ENCODE measurements around the gene CUL7.
A peak's percentile ranks its signal among the peaks of the same experiment; 100 is the strongest.
"Not testable (repeated sequence)": the region's sequence is repeated elsewhere in the genome, so short reads cannot be mapped to it uniquely, and the experiment has no call there.

CUL7 gene

DNA sequence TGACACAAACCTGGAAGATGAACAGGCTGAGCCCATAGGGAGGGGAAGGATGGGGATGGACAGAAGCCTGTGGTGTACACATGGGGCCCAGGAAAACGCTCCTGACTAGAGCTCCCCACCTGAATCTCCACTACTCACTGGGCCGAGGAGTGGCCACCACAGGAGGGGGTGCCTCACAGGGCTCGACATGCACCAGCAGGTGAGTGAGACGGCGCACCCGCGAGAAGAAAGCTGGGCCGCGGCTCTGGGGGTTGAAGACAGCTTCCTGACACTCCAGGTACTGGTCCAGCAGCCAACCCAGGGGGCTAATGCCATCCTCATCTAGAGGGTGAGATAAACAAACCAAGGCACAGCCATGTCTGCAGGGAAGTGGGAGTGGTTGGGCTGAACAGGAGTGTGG is 10.3 kb downstream of the CUL7 start:
- no peak for DNase-seq

DNA sequence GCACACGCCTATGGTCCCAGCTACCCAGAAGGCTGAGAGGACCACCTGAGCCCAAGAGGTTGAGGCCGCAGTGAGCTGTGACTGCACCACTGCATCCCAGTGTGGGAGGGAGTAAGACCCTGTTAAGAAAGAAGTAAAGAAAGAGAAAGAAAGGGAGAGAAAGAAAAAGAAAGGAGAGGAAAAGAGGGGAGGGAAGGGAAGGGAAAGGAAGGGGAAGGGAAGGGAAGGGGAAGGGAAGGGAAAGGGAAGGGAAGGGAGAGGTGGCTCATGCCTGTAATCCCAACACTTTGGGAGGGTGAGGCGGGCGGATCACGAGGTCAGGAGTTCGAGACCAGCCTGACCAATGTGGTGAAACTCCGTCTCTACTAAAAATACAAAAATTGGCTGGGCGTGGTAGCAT is 12.2 kb downstream of the CUL7 start:
- DNase-seq: not testable (repeated sequence)

DNA sequence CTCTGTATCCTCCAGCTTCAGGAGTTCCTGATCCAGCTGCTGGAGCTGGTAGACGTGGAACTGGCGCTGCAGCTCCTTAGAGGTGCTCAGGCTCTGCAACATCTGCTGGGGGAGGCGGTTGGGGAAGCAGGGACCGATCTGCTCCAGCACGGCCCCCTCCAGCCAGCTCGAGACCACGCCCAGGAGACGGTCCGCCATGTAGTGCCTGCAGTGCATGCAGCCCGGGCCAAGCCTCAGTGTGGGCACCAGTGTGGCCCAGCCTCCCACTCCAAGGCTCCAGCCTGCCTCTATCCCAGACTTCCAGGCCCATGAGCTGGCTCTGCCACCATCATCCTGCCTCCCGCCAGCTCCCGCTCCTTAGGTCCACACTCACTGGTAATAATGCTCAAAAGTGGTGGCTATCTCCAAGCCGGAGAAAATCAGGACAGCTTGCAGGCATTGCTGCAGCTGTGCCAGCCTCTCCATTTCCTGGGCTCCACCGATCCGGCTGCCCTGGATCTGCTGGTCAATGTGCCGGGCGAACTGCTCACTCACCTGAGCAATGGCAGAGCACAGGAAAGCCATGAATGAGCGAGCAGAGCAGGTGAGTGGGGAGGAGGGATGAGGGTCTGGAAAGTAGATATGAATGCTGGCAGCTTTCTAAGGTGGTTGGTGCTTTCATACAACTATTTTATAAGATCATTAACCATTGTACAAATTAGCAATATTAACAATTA is 13.0 kb downstream of the CUL7 start:
- no peak for DNase-seq

DNA sequence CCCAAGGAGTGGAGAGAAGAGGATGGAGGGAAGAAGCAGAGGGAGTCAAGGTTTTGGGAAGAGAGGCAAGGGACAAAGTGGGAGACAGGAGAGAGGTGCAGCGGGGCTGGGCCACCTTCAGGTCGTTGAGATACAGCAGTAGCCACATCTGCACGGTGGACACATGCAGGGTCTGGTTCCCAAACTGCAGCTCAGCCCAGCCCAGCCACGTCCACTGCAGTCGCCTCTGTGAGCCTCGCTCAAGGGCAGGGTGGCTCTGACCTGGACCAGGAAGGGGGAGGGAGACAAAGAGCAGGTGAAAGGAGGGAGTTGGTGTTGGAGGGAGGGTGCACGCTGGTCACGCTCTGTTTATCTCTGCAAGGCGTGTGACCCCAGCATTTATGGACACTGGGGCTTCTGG is 14.9 kb downstream of the CUL7 start:
- no peak for DNase-seq

DNA sequence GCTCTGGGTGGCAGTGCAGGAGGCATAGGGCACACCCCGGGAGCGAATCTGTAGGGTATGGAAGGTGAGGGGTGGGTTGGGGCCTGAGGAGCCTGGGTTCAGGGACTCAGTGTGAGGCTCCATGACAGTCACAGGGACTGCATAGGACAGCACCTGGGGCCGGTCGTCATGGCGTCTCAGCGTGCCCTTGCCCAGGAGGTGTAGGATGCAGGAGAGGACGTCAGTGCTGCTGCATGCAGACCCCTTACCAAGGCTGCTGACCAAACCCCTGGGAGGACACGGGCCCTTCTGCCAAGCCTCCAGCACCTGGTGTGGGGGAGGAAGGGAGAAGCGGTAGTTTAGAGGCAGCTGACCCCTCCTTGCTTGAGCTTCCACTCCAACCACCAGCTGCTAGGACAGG is 15.9 kb downstream of the CUL7 start:
- no peak for DNase-seq

DNA sequence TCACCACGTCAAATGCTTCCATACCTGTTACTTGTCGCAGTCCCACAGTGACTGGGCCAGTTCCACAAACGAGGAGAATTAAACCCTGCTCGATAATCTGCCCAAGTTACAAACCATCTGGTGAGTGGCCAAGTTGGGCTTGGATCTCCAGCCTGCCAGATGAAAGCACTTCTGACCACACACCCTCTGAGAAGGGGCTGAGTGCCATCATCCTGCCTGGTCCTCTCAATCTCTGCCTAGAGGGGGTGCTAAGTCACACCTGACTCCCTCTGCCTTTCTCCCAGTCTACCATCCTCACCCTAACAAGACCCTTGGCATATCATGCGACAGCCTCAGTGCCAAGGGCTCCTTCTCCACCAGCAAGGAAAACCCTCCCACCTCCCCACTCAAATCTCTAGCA is 16.5 kb downstream of the CUL7 start:
- no peak for DNase-seq

DNA sequence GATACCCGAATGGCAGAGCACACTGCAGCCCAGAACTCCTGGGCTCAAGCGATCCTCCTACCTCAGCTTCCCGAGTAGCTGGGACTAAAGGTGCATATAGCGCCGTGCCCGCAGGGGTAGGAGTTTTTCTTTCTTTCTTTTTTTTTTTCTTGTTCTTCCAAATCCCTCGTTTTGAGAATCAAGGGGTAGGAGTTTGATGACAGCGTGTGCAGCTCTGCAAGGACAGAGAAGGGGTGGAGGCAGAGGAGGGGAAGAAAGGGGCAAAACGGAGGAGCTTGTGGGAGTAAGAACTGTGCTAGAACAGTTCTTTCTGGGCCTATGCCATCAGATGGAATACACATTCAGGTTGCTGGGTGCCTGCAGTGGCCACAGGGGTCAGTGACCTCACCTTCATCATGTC is 16.9 kb downstream of the CUL7 start:
- DNase-seq: no peak

DNA sequence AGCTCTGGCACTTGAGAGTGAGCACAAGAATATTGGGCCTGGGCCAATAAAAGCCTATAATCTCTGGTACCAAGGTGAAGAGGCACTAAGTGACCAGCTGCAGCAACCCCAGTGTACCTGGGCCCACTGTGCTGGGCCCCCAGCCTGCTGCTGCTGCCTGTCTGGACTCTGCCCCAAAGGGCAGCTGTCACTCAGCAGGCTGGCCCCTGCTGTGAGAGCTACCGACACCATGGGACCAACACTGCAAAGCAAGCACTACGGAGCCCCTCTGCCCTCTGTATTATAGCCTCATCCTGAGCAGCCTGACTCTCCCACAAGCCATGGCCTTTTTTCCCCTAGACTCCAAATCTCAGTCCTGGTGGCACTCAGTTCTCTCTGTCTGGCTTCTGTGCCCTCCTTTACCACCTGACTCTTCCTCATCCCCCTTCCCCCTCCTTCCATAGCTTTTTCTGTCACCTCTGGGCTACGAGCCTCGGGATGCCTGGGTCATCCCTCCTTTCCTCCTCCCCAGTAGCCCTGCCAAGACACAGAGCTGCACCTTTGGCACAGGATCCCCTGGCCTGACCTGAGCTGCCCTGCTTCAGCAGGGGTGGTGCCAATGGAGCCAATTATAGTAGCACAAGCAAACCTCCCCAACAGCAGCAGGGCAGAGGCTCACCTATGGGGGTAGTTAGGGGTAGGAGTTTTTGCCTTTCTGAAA is 18.0 kb downstream of the CUL7 start:
- no peak for DNase-seq

DNA sequence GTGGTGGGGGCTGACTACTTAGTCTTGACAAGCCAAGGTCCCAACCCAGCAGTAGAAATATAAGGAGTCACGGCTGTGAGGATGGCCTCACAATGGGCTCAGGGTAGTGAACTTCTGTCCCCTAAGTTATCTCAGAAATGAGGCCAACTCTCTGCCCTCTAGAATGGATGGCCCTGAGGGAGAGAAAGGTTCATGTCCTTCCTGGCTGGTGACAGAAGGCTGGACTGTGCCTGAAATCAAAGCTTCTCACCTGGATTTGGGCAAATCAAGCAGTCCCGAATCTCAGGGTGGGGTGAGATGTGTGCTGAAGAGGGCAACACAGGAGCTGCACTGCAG is 19.5 kb downstream of the CUL7 start:
- DNase-seq: no peak

DNA sequence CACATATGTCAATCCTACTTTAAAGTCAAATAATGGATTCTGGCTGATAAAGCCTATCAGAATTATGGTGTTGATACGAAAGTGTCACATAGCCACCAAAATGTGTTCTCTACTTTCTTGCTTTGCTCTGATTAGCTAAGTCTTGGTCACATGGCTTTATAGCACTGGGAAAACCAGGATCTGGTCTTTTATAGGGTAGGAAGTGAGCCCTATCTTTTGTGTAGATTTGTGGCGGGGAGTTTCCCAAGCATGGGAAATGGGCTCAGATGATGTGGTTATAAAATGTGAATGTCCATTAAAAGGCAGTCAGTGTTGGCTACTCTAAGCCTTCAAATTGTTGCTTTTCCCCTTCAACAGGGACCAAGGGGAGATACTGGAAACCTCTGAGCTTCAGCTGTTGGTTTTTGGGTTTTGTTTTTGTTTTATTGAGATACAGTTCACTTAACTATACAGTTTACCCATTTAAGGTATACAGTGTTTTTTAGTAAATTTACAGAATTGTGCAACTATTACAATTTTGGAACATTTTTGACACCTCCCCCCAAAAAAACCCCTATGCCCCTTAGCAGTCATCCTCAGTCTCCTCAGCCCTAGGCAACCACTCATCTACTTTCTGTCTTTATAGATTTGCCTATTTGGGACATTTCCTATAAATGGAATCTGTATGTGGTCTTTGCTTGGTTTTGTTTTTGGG is 20.0 kb downstream of the CUL7 start:
- DNase-seq: no peak

DNA sequence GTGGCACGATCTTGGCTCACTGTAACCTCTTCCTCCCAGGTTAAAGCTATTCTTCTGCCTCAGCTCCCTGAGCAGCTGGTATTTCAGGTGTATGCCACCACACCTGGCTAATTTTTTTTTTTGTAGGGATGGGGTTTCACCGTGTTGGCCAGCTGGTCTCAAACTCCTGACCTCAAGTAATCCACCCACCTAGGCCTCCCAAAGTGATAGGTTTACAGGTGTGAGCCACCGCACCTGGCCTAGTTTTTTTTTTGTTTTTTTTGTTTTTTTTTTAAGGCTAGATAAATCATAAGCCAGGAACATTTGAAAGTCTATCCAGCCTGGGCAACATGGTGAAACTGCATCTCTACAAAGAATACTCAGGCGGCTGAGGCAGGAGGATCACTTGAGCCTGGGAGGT is 21.3 kb downstream of the CUL7 start:
- DNase-seq: no peak

DNA sequence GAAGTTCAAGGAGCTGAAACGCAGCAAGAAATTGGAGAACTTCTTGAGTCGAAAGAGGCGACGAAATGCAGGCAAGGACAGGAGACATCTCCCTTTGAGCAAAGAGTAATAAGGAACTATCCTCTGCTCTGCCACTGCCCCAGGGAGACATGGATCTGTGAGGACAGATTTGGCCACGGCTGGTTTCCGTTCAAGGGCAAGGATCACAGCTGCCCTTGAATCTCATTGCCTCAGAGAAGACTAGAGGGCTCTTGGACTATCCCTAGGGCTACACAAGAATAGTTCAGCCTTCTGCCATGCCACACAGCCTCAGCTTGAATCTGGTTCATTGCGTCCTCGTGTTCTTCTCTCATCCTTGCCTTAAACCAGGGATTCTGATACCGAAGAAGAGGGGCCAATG is 24.5 kb downstream of the CUL7 start:
- DNase-seq: no peak

DNA sequence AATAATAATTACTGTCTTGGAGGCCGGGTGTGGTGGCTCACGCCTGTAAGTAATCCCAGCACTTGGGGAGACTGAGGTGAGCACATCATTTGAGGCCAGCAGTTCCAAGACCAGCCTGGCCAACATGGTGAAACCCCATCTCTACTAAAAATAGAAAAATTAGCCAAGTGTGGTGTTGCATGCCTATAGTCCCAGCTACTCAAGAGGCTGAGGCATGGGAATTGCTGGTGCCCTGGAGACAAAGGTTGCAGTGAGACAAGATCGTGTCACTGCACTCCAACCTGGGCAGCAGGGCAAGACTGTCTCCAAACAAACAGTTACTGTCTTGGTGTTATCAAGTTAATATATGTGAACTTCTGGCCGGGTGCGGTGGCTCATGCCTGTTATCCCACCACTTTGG is 27.3 kb downstream of the CUL7 start:
- DNase-seq: no peak

DNA sequence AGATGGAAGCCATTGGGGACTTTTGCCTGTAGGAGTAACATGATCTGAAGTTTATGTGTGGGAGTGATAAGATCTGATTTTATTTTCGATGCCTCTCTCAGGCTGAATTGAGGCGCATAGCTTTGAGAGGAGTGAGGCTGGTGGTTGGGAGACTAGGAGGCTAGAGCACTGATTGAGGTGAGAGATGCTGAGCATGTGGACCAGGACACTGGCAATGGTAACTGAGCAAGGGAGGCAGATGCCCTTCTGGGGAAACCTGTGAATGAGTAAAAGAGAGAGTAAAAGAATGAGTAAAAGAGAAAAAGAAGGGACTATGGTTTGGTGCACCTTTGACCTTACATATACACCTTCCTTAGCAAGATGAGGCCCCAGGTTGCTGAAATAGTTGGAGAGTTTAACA is 29.2 kb downstream of the CUL7 start:
- no peak for DNase-seq

DNA sequence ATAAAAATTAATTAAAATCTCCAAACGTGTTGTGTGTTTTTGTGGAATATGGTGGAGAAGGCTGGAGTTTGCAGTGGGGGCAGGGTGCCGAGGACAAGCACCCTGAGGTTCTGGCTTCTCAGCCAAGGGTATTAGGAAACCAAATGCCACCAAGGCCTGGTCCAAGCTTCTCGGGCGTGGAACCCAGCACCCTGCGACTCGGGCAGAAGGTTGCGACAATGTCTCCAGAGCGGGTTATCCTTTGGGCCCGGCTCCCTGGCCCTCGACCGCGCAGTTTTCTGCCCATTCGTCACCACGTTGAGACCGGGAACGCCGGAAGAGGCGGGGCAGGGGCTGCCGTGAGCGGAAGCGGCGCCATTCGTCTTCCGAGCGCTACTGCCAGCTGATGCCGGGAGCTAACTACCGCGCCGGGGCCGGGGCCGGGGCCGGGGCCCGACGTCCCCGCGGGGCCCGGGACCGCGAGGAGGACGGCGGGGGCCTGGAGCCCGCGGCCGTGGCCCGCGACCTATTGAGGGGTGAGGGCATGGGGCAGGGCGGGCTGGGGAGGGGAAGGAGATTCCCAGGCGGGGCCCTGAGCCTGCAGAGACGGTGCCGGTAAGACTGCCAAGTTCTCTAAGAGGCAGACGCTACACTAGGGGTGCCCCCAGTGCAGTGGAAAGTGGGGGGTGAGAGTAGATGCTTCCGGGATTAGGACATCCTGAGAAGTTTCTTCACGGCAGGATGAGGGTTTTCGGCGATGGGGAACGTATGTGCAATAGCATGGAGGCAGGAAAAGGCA is 32.2 kb downstream of the CUL7 start, which contains the start of gene RRP36:
Gene RRP36, plus strand, starts transcription at position 354 of the 778 bp plus-strand sequence. Its CDS starts 32 bp downstream, at position 386.
- DNase-seq: peak; percentile 50

DNA sequence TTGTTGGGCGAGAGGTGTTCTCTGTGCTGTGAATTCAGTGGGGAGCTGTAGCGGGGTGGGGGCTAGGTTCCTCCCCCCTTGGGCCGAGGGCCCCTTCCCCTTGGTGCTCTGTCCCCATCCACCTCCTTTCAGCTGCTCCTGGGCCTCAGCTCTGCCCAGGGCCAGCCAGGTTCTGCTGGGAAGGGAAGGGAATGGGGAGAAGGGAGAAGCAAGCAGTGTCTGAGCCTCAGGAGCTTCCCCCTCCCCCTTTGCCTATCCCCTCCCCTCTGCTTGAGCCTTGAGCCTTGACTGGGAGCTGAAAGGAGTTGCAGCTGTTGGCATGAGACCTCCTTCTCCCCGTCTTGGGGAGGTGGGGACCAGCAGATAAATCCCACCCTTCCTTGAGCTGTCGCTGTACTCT is 32.8 kb downstream of the CUL7 start:
- DNase-seq: no peak

DNA sequence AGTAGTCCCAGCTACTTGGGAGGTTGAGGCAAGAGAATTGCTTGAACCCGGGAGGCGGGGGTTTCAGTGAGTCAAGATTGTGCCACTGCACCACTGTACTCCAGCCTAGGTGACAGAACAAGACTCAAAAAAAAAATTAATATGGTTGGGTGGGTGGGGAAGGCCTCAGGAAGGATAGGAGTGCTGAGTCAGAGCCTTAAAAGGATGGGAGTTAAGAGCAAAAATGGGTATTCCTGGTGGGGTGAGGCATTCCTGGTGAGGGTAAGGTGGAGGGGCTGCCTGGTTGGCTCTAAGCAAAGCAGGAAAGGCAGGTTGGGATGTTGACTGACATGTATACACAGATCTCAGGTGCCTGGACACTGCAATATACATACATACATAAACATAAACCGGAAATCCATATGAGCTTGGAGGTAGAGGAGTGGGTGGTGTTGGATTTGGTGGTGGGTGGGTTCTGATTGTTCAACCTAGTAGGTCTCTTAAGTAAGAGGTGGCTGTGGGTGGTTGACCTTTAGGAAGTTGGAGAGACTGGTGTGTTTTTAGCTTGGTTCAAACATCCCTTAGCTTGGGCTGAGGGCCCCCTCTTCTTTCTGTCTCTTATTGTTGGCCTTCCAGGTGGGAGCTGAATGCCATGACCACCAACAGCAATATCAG is 33.5 kb downstream of the CUL7 start:
- no peak for DNase-seq

DNA sequence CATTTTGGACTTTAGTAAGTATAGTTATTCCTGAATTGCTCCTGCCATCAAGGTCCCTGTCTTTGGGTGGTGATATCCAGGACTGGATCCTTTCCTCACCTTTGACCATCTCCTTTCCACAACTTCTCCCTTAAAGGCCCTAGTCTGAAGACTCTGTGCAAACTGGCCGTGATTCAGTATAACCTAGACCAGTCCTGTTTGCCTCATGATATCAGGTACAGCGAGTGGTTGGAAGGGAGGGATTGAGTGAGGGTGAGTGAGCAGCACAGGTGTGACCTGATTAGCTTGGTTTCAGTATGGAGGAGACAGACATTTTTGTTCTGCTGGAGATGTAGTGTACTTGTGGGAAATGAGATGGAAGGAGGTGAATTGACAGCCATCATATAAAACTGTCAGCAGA is 34.5 kb downstream of the CUL7 start:
- DNase-seq: no peak

DNA sequence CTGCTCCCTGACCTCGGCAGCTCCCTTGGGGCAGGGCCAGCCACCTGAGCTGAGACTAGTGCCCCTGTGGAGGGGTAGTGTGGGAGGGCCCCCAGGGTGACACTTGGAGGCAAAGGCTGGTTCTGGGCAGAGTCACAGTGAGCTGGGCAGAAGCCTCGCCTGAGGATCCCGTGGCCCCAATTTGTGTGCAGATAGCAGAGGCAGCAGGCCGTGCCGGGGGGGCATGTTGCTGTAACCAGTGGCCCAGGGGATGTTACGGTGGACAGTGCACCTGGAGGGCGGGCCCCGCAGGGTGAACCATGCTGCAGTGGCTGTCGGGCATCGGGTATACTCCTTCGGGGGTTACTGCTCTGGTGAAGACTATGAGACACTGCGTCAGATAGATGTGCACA is 36.7 kb downstream of the CUL7 start:
- DNase-seq: no peak

DNA sequence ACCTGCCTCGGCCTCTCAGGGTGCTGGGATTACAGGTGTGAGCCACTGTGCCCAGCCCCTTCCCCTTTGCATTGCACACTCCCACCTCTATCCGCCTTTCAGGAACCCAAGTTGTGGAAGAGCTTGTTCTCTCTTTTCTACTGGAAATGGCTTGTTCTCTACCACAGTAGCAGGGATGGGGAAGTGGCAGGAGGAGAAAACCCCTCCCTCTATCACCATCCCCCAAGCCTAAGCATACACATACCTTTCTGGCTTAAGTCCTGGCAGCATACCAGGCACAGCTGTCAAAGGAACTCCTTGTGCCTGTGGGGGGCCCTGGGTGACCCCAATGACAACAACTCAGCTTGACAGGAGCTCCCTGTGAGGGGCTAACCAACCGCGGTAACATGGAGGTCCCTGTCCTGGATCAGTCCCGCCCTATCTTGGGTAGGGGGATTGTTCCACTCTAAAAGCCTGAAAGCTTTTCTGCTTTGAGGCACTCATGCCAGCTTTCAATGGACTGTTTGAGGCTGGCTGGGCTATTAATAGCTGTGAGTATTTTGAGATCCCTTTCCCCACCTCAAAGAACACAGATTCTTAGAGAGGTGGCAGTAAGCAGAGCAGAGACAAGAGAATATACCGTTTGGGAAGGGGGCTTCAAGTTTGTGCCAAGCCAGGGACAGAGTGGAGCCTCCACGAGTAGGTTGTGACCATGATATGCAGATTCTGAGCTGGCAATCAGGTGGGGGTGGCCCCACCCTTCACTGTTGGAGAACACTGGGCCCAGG is 37.3 kb downstream of the CUL7 start:
- no peak for DNase-seq

DNA sequence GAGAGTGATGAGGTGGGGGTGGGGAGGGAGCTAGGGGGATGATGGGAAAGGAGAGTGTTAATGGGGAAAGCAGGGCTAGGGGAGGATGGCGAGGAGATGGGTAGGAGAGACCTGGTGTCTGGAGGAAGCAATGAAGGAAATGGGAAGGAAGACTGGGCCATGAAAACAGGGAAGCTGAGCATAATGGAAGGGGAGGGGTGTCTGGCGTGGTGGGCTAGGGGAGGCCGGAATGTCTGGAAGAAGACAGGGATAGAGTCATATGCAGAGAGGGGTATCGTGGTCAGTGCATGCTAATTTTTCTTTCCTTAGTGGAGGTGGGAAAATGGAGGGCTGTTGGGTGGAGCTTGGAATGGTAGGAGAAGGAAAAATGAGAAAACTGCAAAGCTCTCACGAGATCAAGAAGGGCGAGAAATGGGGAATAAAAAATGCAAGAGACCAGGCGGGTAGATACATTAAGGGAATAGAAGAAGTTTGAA is 39.2 kb downstream of the CUL7 start:
- no peak for DNase-seq

DNA sequence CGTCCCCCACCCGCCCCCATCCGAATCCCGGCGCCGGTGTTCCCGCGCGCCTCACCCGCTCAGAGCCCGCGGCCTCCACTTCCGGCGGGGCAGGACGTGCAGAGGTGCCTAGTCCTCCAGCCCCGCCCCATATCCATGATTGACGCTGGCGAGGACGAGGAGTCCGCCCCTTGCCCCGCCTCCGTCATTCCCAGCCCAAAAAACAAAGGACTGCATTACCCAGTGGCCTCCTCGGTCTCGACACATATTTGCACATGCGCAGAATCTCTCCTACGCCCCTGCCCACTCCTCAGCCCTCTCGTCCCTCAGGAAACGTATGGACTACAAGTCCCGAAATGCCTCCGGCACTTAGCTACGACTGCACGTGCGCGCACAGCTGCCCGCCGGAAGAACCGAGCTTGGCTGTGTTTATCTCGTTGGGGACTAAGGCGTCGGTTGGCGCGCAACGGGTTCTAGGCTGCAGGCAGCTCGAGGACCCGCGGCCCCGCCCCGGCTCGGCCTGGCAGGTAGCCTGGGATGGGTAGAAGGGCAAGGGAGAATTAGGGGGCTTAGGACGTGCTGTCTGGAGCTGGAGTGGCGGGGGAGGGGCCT is 39.7 kb downstream of the CUL7 start, which contains the start of the genes KLHDC3 and MEA1:
Gene KLHDC3, plus strand, starts transcription at position 407 of the 591 bp plus-strand sequence. CDS start 2,944 bp downstream, outside the sequence.
Gene MEA1, minus strand, starts transcription at position 104 of the 591 bp plus-strand sequence. CDS start 133 bp downstream, outside the sequence.
- DNase-seq: peak; percentile 97
